Naive thymus-derived CD8-positive, alpha-beta T cell (primary cell): ENCODE results near the gene FRMD4B. TPM values are rescaled to one million over a fixed set of nuclear protein-coding genes. Genes with fewer than 3 reads are reported as not detected.

ENCODE experiments used
- ATAC-seq, 2 donors: fragments of 150-1000 bp; cut with Tn5 transposase in 1 of 2; sonication (Bioruptor Pico), chemical (Tn5 transposase) in 1 of 2; 1 replicate in 1 of 2; 2 replicates in 1 of 2; pipeline ENCODE4 v1.10.0; 2021; ENCODE audit warnings: mild to moderate bottlenecking in 2 of 2, moderate library complexity in 2 of 2
- POLR2A ChIA-PET: fragments of 350-600 bp; sonication (Branson Sonifier 250); formaldehyde crosslinking; loops from one replicate; lab custom pipeline; 2021; ENCODE audit warnings: antibody characterized with exemption; lab: Charles Lee
- DNase-seq, 10 donors: peaks; one replicate each; pipeline versions ENCODE4 v3.0.0 to v3.0.0-alpha.2; 2020 to 2022
- H3K27ac Mint-ChIP-seq, 10 donors: one replicate each; pipeline ENCODE4 v1.8.0; 2020 to 2022; ENCODE audit warnings: mild to moderate bottlenecking in 10 of 10, mixed read lengths in 10 of 10, moderate library complexity in 4 of 10, inconsistent platforms in 1 of 10
- H3K27me3 Mint-ChIP-seq, 5 donors: one replicate each; pipeline ENCODE4 v1.8.0; 2021 to 2022; ENCODE audit warnings: mixed read lengths in 5 of 5
- H3K36me3 Mint-ChIP-seq, 3 donors: one replicate each; pipeline ENCODE4 v1.8.0; 2020 to 2022; ENCODE audit warnings: mixed read lengths in 3 of 3, mild to moderate bottlenecking in 2 of 3, inconsistent platforms in 1 of 3
- H3K4me1 Mint-ChIP-seq, 4 donors: one replicate each; pipeline ENCODE4 v1.8.0; 2021 to 2022; ENCODE audit warnings: mixed read lengths in 4 of 4
- H3K4me3 Mint-ChIP-seq, 10 donors: one replicate each; pipeline ENCODE4 v1.8.0; 2020 to 2022; ENCODE audit warnings: mild to moderate bottlenecking in 10 of 10, mixed read lengths in 10 of 10, moderate library complexity in 6 of 10, inconsistent platforms in 1 of 10
- H3K9me3 Mint-ChIP-seq, 9 donors: one replicate each; pipeline ENCODE4 v1.8.0; 2020 to 2022; ENCODE audit warnings: mixed read lengths in 9 of 9, mild to moderate bottlenecking in 3 of 9, inconsistent platforms in 1 of 9, moderate library complexity in 1 of 9
- polyA plus RNA-seq, 3 donors: library from polyadenylated mRNA; unstranded; fragments of 300-500 nt; fragmentation: Illumina TruSeq; gene quantifications; one replicate each; pipeline ENCODE4 v1.2.3, GENCODE V29; 2021
- total RNA-seq, 8 experiments: library from RNA in 2 of 8; stranded (reverse) in 2 of 8; gene quantifications; one replicate each; pipeline ENCODE4 v1.2.3 and lab custom pipeline; 2021 to 2026

FRMD4B gene
- total and polyA plus RNA-seq, 5 experiments from 2014 or later, result 0.15 to 0.39 (median 0.27) TPM

GRCh38 chr3:69417541-69418078 is 31.7 kb upstream of the FRMD4B start:
- POLR2A ChIA-PET, result no interaction called here

GRCh38 chr3:69413551-69414207 is 27.8 kb upstream of the FRMD4B start:
- POLR2A ChIA-PET, result no interaction called here
- no peak overlapping the region for H3K4me3 Mint-ChIP-seq
- no peaks in the 10 kb centered on the region for H3K36me3 Mint-ChIP-seq
- H3K4me1 Mint-ChIP-seq, result peaks cover 0 to 9% (median 4%) of the 10 kb centered on the region in 4 donors
- no peak for ATAC-seq
- no peak overlapping the region for H3K27ac Mint-ChIP-seq
- H3K9me3 Mint-ChIP-seq, result no peaks in the 10 kb centered on the region
- DNase-seq, result no peak
- H3K27me3 Mint-ChIP-seq, result peaks cover 0 to 5% (median 0%) of the 10 kb centered on the region in 5 donors

More at GRCh38 chr3:69417541-69418078, 31.7 kb upstream of the FRMD4B start:
- ATAC-seq (no peak), DNase-seq (no peak)
- Mint-ChIP-seq H3K9me3 (no peaks in the 10 kb centered on the region), H3K4me3 (no peak overlapping the region), H3K27me3 (peaks cover 0 to 7% (median 0%) of the 10 kb centered on the region in 5 donors), H3K27ac (no peak overlapping the region), H3K36me3 (no peaks in the 10 kb centered on the region), H3K4me1 (peaks cover 0 to 3% (median 1%) of the 10 kb centered on the region in 4 donors)

DNA sequence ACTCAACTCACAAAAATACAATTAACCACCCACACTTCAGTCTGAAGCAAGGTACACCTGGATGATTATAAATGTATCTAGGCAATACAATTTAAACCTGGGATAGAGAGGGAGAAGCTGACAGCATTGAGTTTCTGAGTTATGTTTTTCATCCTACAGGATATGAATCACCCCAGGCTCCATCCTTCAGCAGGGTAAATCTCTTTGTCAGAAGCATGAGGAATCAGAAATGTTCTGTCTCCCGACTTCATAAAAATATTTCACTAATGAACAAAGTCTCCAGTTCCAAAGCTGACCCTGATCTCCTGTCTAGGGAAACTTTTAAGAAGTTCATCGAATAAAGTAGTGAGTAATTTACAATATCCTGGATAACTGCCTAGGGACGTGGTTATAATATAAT is 25.5 kb upstream of the FRMD4B start:
- no peaks in the 10 kb centered on the region for H3K36me3 Mint-ChIP-seq
- ATAC-seq (no peak), DNase-seq (no peak)
- peaks cover 0 to 5% (median 0%) of the 10 kb centered on the region in 5 donors for H3K27me3 Mint-ChIP-seq
- POLR2A ChIA-PET, result no interaction called here
- H3K9me3 Mint-ChIP-seq, result no peaks in the 10 kb centered on the region
- H3K4me1 Mint-ChIP-seq, result peaks cover 0 to 9% (median 4%) of the 10 kb centered on the region in 4 donors
- no peak overlapping the region for H3K27ac Mint-ChIP-seq
- H3K4me3 Mint-ChIP-seq, result no peak overlapping the region

DNA sequence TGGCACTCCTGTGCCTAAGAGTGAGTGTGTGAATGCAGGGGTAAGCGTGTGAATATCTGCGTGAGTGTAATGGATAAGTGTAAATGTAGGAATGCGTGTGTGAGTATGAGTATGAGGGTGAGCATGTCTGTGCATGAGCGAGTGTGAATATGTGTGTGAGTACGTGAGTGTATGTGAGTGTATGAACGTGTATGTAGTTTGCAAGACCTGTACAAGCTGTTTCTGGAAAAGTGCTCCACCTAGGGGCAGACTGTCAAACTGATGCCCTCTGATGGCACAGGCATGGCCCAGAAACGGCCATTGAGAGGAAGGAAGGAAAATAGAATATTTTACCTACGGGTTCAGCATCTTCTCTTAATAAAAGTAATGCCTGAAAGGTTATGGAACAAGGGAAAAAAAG is 24.4 kb upstream of the FRMD4B start:
- Mint-ChIP-seq H3K27me3 (peaks cover 0 to 5% (median 0%) of the 10 kb centered on the region in 5 donors), H3K27ac (peak overlapping the region in 1 of 10 donors; percentile 5), H3K4me1 (peaks cover 0 to 9% (median 4%) of the 10 kb centered on the region in 4 donors), H3K36me3 (no peaks in the 10 kb centered on the region), H3K4me3 (no peak overlapping the region), H3K9me3 (peaks cover 0 to under 1% (median 0%) of the 10 kb centered on the region in 9 donors)
- ATAC-seq (peak; percentile 63 to 65), DNase-seq (peak in 9 of 10 donors; percentile 7 to 50 (median 33))
- POLR2A ChIA-PET, result interaction anchor here (0.6 kb wide), 1 partner anchor 123 kb away, joined by 3 read pairs; no protein-coding TSS in a partner anchor

GRCh38 chr3:69409831-69410230 is 23.9 kb upstream of the FRMD4B start:
- Mint-ChIP-seq H3K36me3 (no peaks in the 10 kb centered on the region), H3K27ac (no peak overlapping the region), H3K4me1 (peaks cover 0 to 9% (median 4%) of the 10 kb centered on the region in 4 donors), H3K9me3 (peaks cover 0 to 5% (median 0%) of the 10 kb centered on the region in 9 donors), H3K4me3 (no peak overlapping the region), H3K27me3 (peaks cover 0 to 5% (median 0%) of the 10 kb centered on the region in 5 donors)
- no peak for ATAC-seq
- POLR2A ChIA-PET, result no interaction called here
- no peak for DNase-seq

GRCh38 chr3:69409011-69409410 is 23.1 kb upstream of the FRMD4B start:
- H3K9me3 Mint-ChIP-seq, result peaks cover 0 to 9% (median 2%) of the 10 kb centered on the region in 9 donors
- no peak overlapping the region for H3K4me3 Mint-ChIP-seq
- H3K27ac Mint-ChIP-seq, result no peak overlapping the region
- peaks cover 0 to 7% (median 3%) of the 10 kb centered on the region in 4 donors for H3K4me1 Mint-ChIP-seq
- no peak for DNase-seq
- H3K27me3 Mint-ChIP-seq, result peaks cover 0 to 5% (median 0%) of the 10 kb centered on the region in 5 donors
- no peaks in the 10 kb centered on the region for H3K36me3 Mint-ChIP-seq
- ATAC-seq, result no peak
- POLR2A ChIA-PET, result no interaction called here

GRCh38 chr3:69408542-69408941 is 22.7 kb upstream of the FRMD4B start:
- POLR2A ChIA-PET, result no interaction called here
- peak overlapping the region in 1 of 10 donors; percentile 57 for H3K27ac Mint-ChIP-seq
- H3K36me3 Mint-ChIP-seq, result no peaks in the 10 kb centered on the region
- no peak for ATAC-seq
- H3K4me3 Mint-ChIP-seq, result no peak overlapping the region
- H3K27me3 Mint-ChIP-seq, result peaks cover 0 to 5% (median 0%) of the 10 kb centered on the region in 5 donors
- peaks cover 0 to 6% (median 2%) of the 10 kb centered on the region in 4 donors for H3K4me1 Mint-ChIP-seq
- DNase-seq, result no peak
- H3K9me3 Mint-ChIP-seq, result peaks cover 0 to 9% (median 2%) of the 10 kb centered on the region in 9 donors

GRCh38 chr3:69407908-69408307 is 22.0 kb upstream of the FRMD4B start:
- Mint-ChIP-seq H3K27ac (no peak overlapping the region), H3K27me3 (peaks cover 0 to 5% (median 0%) of the 10 kb centered on the region in 5 donors), H3K4me3 (no peak overlapping the region), H3K4me1 (peaks cover 0 to 6% (median 2%) of the 10 kb centered on the region in 4 donors), H3K36me3 (no peaks in the 10 kb centered on the region), H3K9me3 (peaks cover 0 to 9% (median 2%) of the 10 kb centered on the region in 9 donors)
- DNase-seq, result no peak
- ATAC-seq, result no peak
- POLR2A ChIA-PET, result no interaction called here

GRCh38 chr3:69406163-69406562 is 20.3 kb upstream of the FRMD4B start:
- DNase-seq (no peak), ATAC-seq (no peak)
- Mint-ChIP-seq H3K27me3 (peaks cover 0 to 9% (median 0%) of the 10 kb centered on the region in 5 donors), H3K4me3 (no peak overlapping the region), H3K9me3 (peaks cover 0 to 9% (median 2%) of the 10 kb centered on the region in 9 donors), H3K27ac (no peak overlapping the region), H3K4me1 (peaks cover 0 to 6% (median 2%) of the 10 kb centered on the region in 4 donors), H3K36me3 (no peaks in the 10 kb centered on the region)
- POLR2A ChIA-PET, result no interaction called here

DNA sequence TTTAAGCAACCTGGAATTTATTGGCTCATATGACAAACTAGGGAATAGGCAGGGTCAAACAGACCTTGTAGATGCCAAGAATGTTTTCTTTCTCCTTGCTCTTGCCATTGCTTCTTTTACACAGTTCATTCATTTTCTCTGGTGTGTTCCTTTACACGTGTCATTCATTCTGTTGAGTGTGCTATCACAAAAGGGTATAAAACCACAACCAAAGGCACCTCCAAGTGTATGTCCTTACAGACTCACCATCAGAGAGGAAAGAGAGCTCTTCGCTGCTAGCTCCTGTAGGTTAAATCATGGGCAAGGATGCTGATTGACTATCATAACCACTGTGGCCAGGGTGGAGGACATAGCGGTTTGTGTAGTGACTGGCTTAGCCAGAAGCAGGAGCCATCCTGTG is 19.2 kb upstream of the FRMD4B start:
- DNase-seq (no peak), ATAC-seq (no peak)
- Mint-ChIP-seq H3K27me3 (peaks cover 0 to 9% (median 0%) of the 10 kb centered on the region in 5 donors), H3K4me3 (no peak overlapping the region), H3K27ac (no peak overlapping the region), H3K9me3 (peaks cover 0 to 9% (median 2%) of the 10 kb centered on the region in 9 donors), H3K4me1 (peaks cover 0 to 3% (median under 1%) of the 10 kb centered on the region in 4 donors), H3K36me3 (no peaks in the 10 kb centered on the region)
- POLR2A ChIA-PET, result no interaction called here

- H3K27me3 Mint-ChIP-seq, result peaks cover 0 to 9% (median 0%) of the 10 kb centered on the region in 5 donors
- no peak overlapping the region for H3K4me3 Mint-ChIP-seq
- no peaks in the 10 kb centered on the region for H3K4me1 Mint-ChIP-seq
- no peaks in the 10 kb centered on the region for H3K36me3 Mint-ChIP-seq
- ATAC-seq (no peak), DNase-seq (no peak)
- peaks cover 0 to 9% (median 2%) of the 10 kb centered on the region in 9 donors for H3K9me3 Mint-ChIP-seq
- no peak overlapping the region for H3K27ac Mint-ChIP-seq
- POLR2A ChIA-PET, result no interaction called here
Measured at GRCh38 chr3:69403454-69403853, 17.6 kb upstream of the FRMD4B start.

- POLR2A ChIA-PET, result no interaction called here
- ATAC-seq, result no peak
- H3K27ac Mint-ChIP-seq, result no peak overlapping the region
- H3K9me3 Mint-ChIP-seq, result peaks cover 0 to 9% (median 2%) of the 10 kb centered on the region in 9 donors
- no peak for DNase-seq
- peaks cover 0 to 1% (median 0%) of the 10 kb centered on the region in 3 donors for H3K36me3 Mint-ChIP-seq
- peaks cover 0 to 4% (median 0%) of the 10 kb centered on the region in 5 donors for H3K27me3 Mint-ChIP-seq
- no peak overlapping the region for H3K4me3 Mint-ChIP-seq
- no peaks in the 10 kb centered on the region for H3K4me1 Mint-ChIP-seq
Measured at GRCh38 chr3:69400683-69401082, 14.8 kb upstream of the FRMD4B start.

DNA sequence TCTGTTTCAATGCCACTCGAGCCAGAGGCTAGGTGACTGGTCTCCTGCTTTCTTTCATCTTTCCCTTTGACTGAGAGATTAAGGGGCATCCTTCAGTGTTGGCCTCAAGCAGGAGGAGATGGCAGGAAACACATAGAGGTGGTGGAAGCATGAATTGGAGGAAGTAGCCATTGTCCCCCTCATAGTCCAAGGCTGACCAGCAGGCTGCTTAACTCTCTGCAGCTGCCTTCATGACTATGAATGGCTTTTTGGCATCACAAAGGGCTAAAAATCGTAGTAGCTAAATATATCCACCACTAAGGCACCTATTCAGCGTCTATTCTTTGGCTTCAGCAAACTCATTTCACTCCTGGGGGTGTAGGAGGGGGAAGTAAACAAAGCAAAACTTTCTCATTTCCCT is 7.0 kb upstream of the FRMD4B start:
- H3K4me3 Mint-ChIP-seq, result no peak overlapping the region
- H3K9me3 Mint-ChIP-seq, result peaks cover 0 to 10% (median 0%) of the 10 kb centered on the region in 9 donors
- ATAC-seq, result no peak
- no peak for DNase-seq
- H3K4me1 Mint-ChIP-seq, result peaks cover 0 to 2% (median 0%) of the 10 kb centered on the region in 4 donors
- H3K36me3 Mint-ChIP-seq, result peaks cover 0 to 5% (median 0%) of the 10 kb centered on the region in 3 donors
- H3K27me3 Mint-ChIP-seq, result peaks cover 11 to 30% (median 13%) of the 10 kb centered on the region in 5 donors
- no peak overlapping the region for H3K27ac Mint-ChIP-seq
- POLR2A ChIA-PET, result no interaction called here
